MM.1S (cell line): ENCODE data around the gene PIGBOS1.

Experiments
- EZH2 ChIP-seq: fragments of 300-600 bp; sonication (generic); optimal IDR thresholded peaks from 2 replicates; pipeline ENCODE3; 2017; ENCODE audit warnings: low read depth, mild to moderate bottlenecking, antibody characterized with exemption, low read length, mixed read lengths
- EZH2phosphoT487 ChIP-seq: fragments of 300-600 bp; sonication (generic); IDR thresholded peaks from 2 replicates; pipeline ENCODE4 v1.6.1; 2018; ENCODE audit warnings: antibody characterized with exemption, low read length
- TF ChIP-seq, protein P1 (sequence below): fragments of 300-600 bp; sonication (generic); IDR thresholded peaks from 2 replicates; pipeline ENCODE4 v1.5.1; 2016; ENCODE audit warnings: antibody characterized with exemption, low read length, mixed read lengths

- TF ChIP-seq, protein P1, sequence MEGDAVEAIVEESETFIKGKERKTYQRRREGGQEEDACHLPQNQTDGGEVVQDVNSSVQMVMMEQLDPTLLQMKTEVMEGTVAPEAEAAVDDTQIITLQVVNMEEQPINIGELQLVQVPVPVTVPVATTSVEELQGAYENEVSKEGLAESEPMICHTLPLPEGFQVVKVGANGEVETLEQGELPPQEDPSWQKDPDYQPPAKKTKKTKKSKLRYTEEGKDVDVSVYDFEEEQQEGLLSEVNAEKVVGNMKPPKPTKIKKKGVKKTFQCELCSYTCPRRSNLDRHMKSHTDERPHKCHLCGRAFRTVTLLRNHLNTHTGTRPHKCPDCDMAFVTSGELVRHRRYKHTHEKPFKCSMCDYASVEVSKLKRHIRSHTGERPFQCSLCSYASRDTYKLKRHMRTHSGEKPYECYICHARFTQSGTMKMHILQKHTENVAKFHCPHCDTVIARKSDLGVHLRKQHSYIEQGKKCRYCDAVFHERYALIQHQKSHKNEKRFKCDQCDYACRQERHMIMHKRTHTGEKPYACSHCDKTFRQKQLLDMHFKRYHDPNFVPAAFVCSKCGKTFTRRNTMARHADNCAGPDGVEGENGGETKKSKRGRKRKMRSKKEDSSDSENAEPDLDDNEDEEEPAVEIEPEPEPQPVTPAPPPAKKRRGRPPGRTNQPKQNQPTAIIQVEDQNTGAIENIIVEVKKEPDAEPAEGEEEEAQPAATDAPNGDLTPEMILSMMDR: no peak
- TF ChIP-seq EZH2 (no peak), EZH2phosphoT487 (no peak)
Observed at GRCh38 chr15:55322467-55322866, 3.5 kb upstream of the PIGBOS1 start.
